Measurements from ENCODE around the gene TLL1. TPM values are rescaled to one million over a fixed set of nuclear protein-coding genes. Genes with fewer than 3 reads are reported as not detected.

Gene TLL1
- total RNA-seq, 1 donor from 2014 or later = 39.7 TPM

GRCh38 chr4:166078955-166079354 is 205.9 kb downstream of the TLL1 start:
- Mint-ChIP-seq H3K27ac (ENCODE audit: unreplicated experiment) (no peak overlapping the region), H3K27me3 (ENCODE audit: unreplicated experiment) (no peaks in the 10 kb centered on the region), H3K9me3 (ENCODE audit: unreplicated experiment) (peaks cover 8% of the 10 kb centered on the region), H3K36me3 (ENCODE audit: unreplicated experiment) (peaks cover 52% of the 10 kb centered on the region), H3K4me1 (ENCODE audit: unreplicated experiment) (peaks cover 31% of the 10 kb centered on the region), H3K4me3 (ENCODE audit: unreplicated experiment) (no peak overlapping the region)
- no peak for DNase-seq (ENCODE audit: extremely low spot score, unreplicated experiment)
- TF ChIP-seq CTCF (IDR thresholded peaks at IDR 0.05) = no peak

GRCh38 chr4:166087569-166087968 is 214.5 kb downstream of the TLL1 start:
- no peak for DNase-seq (ENCODE audit: extremely low spot score, unreplicated experiment)
- peaks cover 19% of the 10 kb centered on the region for H3K4me1 Mint-ChIP-seq (ENCODE audit: unreplicated experiment)
- H3K9me3 Mint-ChIP-seq (ENCODE audit: unreplicated experiment) = peaks cover 7% of the 10 kb centered on the region
- peaks cover 23% of the 10 kb centered on the region for H3K36me3 Mint-ChIP-seq (ENCODE audit: unreplicated experiment)
- H3K4me3 Mint-ChIP-seq (ENCODE audit: unreplicated experiment) = no peak overlapping the region
- TF ChIP-seq CTCF (IDR thresholded peaks at IDR 0.05) = no peak
- no peak overlapping the region for H3K27ac Mint-ChIP-seq (ENCODE audit: unreplicated experiment)
- H3K27me3 Mint-ChIP-seq (ENCODE audit: unreplicated experiment) = no peaks in the 10 kb centered on the region

GRCh38 chr4:166088576-166088975 is 215.5 kb downstream of the TLL1 start:
- no peak overlapping the region for H3K27ac Mint-ChIP-seq (ENCODE audit: unreplicated experiment)

GRCh38 chr4:166091146-166091545 is 218.1 kb downstream of the TLL1 start:
- DNase-seq (ENCODE audit: extremely low spot score, unreplicated experiment) = no peak

More at GRCh38 chr4:166088576-166088975, 215.5 kb downstream of the TLL1 start:
- DNase-seq (ENCODE audit: extremely low spot score, unreplicated experiment) = no peak
- peaks cover 7% of the 10 kb centered on the region for H3K9me3 Mint-ChIP-seq (ENCODE audit: unreplicated experiment)
- peaks cover 19% of the 10 kb centered on the region for H3K4me1 Mint-ChIP-seq (ENCODE audit: unreplicated experiment)
- no peak overlapping the region for H3K4me3 Mint-ChIP-seq (ENCODE audit: unreplicated experiment)
- TF ChIP-seq CTCF (IDR thresholded peaks at IDR 0.05) = no peak
- no peaks in the 10 kb centered on the region for H3K27me3 Mint-ChIP-seq (ENCODE audit: unreplicated experiment)
- H3K36me3 Mint-ChIP-seq (ENCODE audit: unreplicated experiment) = peaks cover 21% of the 10 kb centered on the region

GRCh38 chr4:166091912-166092510 is 219.0 kb downstream of the TLL1 start:
- H3K9me3 Mint-ChIP-seq (ENCODE audit: unreplicated experiment) = no peaks in the 10 kb centered on the region
- peaks cover 4% of the 10 kb centered on the region for H3K36me3 Mint-ChIP-seq (ENCODE audit: unreplicated experiment)
- H3K4me1 Mint-ChIP-seq (ENCODE audit: unreplicated experiment) = peaks cover 24% of the 10 kb centered on the region
- no peak overlapping the region for H3K4me3 Mint-ChIP-seq (ENCODE audit: unreplicated experiment)
- DNase-seq (ENCODE audit: extremely low spot score, unreplicated experiment) = no peak
- peak; percentile 74 for TF ChIP-seq CTCF (IDR thresholded peaks at IDR 0.05)
- H3K27ac Mint-ChIP-seq (ENCODE audit: unreplicated experiment) = no peak overlapping the region
- no peaks in the 10 kb centered on the region for H3K27me3 Mint-ChIP-seq (ENCODE audit: unreplicated experiment)

More at GRCh38 chr4:166091146-166091545, 218.1 kb downstream of the TLL1 start:
- Mint-ChIP-seq H3K4me3 (ENCODE audit: unreplicated experiment) (no peak overlapping the region), H3K9me3 (ENCODE audit: unreplicated experiment) (no peaks in the 10 kb centered on the region), H3K36me3 (ENCODE audit: unreplicated experiment) (peaks cover 2% of the 10 kb centered on the region), H3K27ac (ENCODE audit: unreplicated experiment) (no peak overlapping the region), H3K4me1 (ENCODE audit: unreplicated experiment) (peaks cover 32% of the 10 kb centered on the region), H3K27me3 (ENCODE audit: unreplicated experiment) (no peaks in the 10 kb centered on the region)
- peak; percentile 19 for TF ChIP-seq CTCF (IDR thresholded peaks at IDR 0.05)

Measured in osteocyte (in vitro differentiated cells).